Liver (tissue), 9 donors: ENCODE results near the gene DNAH10. TPM values are rescaled to one million over a fixed set of nuclear protein-coding genes. Genes with fewer than 3 reads are reported as not detected.

ENCODE experiments used
- DNase-seq: peaks from one replicate; pipeline ENCODE4 v3.0.0-alpha.2; 2017; ENCODE audit warnings: low spot score
- H3K27ac ChIP-seq, 2 donors: one replicate each; pipeline ENCODE4 v1.7.0; 2013; ENCODE audit warnings: inconsistent platforms in 2 of 2, low read length in 2 of 2, control low read depth in 1 of 2, low read depth in 1 of 2, mild to moderate bottlenecking in 1 of 2
- H3K27me3 ChIP-seq, 4 donors: one replicate each; pipeline versions ENCODE4 v1.6.1 to v1.7.0; 2013; ENCODE audit warnings: low read length in 3 of 4, inconsistent platforms in 1 of 4, mild to moderate bottlenecking in 1 of 4, moderate library complexity in 1 of 4; ENCODE audit not compliant: control insufficient read depth in 4 of 4, insufficient read depth in 4 of 4
- H3K36me3 ChIP-seq, 4 donors: one replicate each; pipeline versions ENCODE4 v1.6.1 to v1.7.0; 2013; ENCODE audit warnings: low read length in 3 of 4, mild to moderate bottlenecking in 3 of 4, low read depth in 1 of 4, moderate library complexity in 1 of 4; ENCODE audit not compliant: control insufficient read depth in 4 of 4, insufficient read depth in 3 of 4
- H3K4me1 ChIP-seq, 4 donors: one replicate each; pipeline versions ENCODE4 v1.6.1 to v1.7.0; 2013; ENCODE audit warnings: low read length in 3 of 4, mild to moderate bottlenecking in 3 of 4, moderate library complexity in 1 of 4; ENCODE audit not compliant: control insufficient read depth in 4 of 4, insufficient read depth in 4 of 4
- H3K4me3 ChIP-seq, 3 donors: one replicate each; pipeline versions ENCODE4 v1.6.1 to v1.7.0; 2013; ENCODE audit warnings: low read length in 3 of 3, control low read depth in 1 of 3, low read depth in 1 of 3, mild to moderate bottlenecking in 1 of 3
- H3K9ac ChIP-seq, 2 donors: one replicate each; pipeline ENCODE4 v1.7.0; 2013; ENCODE audit warnings: low read length in 2 of 2, mild to moderate bottlenecking in 2 of 2, moderate library complexity in 2 of 2, control low read depth in 1 of 2, low read depth in 1 of 2
- H3K9me3 ChIP-seq, 4 donors: one replicate each; pipeline versions ENCODE4 v1.6.1 to v1.7.0; 2013; ENCODE audit warnings: low read length in 3 of 4; ENCODE audit not compliant: control insufficient read depth in 4 of 4
- ATF3 ChIP-seq: IDR thresholded peaks from 2 replicates; pipeline ENCODE4 v1.6.1; 2016; ENCODE audit warnings: antibody characterized with exemption
- CTCF ChIP-seq: fragments of 150-350 bp; IDR thresholded peaks from 2 replicates; pipeline ENCODE4 v1.5.1; 2017; ENCODE audit warnings: improper control_type of control experiment, low read depth, low read length; ENCODE audit not compliant: missing input control
- FOXA2 ChIP-seq: IDR thresholded peaks from 2 replicates; pipeline ENCODE4 v1.6.1; 2016; ENCODE audit warnings: antibody characterized with exemption
- HNF4A ChIP-seq, 2 donors: conservative IDR thresholded peaks; 2 replicates each; pipeline ENCODE4 v1.6.1; 2016; ENCODE audit warnings: antibody characterized with exemption in 2 of 2, mild to moderate bottlenecking in 2 of 2
- JUND ChIP-seq, 2 donors: IDR thresholded peaks; 2 replicates each; pipeline ENCODE4 v1.6.1; 2016; ENCODE audit warnings: antibody characterized with exemption in 2 of 2
- NR2F2 ChIP-seq: IDR thresholded peaks from 2 replicates; pipeline ENCODE4 v1.6.1; 2016; ENCODE audit warnings: antibody characterized with exemption
- RAD21 ChIP-seq, 2 donors: IDR thresholded peaks; 2 replicates each; pipeline ENCODE4 v1.6.1; 2016; ENCODE audit warnings: antibody characterized with exemption in 2 of 2, mild to moderate bottlenecking in 2 of 2
- SP1 ChIP-seq: IDR thresholded peaks from 2 replicates; pipeline ENCODE4 v1.6.1; 2018; ENCODE audit warnings: antibody characterized with exemption, mild to moderate bottlenecking
- YY1 ChIP-seq: IDR thresholded peaks from 2 replicates; pipeline ENCODE4 v1.6.1; 2016; ENCODE audit warnings: antibody characterized with exemption, mild to moderate bottlenecking
- ZBTB33 ChIP-seq: IDR thresholded peaks from 2 replicates; pipeline ENCODE4 v1.6.1; 2016; ENCODE audit warnings: antibody characterized with exemption
- WGBS: extraction: QIAGEN DNeasy Blood & Tissue Kit; methylation state at CpG from one replicate; pipeline ENCODE4 v1.1.7; 2013; 5-methylcytosine and 5-hydroxymethylcytosine counted together
- polyA plus RNA-seq, 2 donors: library from polyadenylated mRNA; stranded (reverse) in 1 of 2; unstranded in 1 of 2; fragments of 200-250 nt in 1 of 2; fragments of >200 nt in 1 of 2; fragmentation: Nextera tagmentation in 1 of 2; extraction: Ambion mirVana in 1 of 2; gene quantifications; one replicate each; pipeline versions ENCODE4 v1.2.1 to v1.2.3, GENCODE V29; 2013 to 2015
- total RNA-seq, 2 donors: library from RNA; depleted of rRNA; stranded (reverse); fragments of >200 nt; gene quantifications; one replicate each; pipeline ENCODE4 v1.2.3, GENCODE V29; 2014
- donor health status: healthy.
- donor health status: healthy.
- donor health status: healthy.
- donor health status: healthy.
- donor health status: healthy.

DNAH10 gene
- total and polyA plus RNA-seq, 4 donors, result 0.05 to 0.47 (median 0.07) TPM

GRCh38 chr12:123951467-123951866, 189.4 kb downstream of the DNAH10 start:
- no peak for TF ChIP-seq RAD21 (IDR thresholded peaks at IDR 0.05)
- no peak for TF ChIP-seq NR2F2
- no peak for TF ChIP-seq FOXA2
- TF ChIP-seq ATF3, result no peak
- no peak for TF ChIP-seq SP1
- Histone ChIP-seq H3K9ac (no peak overlapping the region), H3K36me3 (no peaks in the 10 kb centered on the region), H3K27ac (no peak overlapping the region), H3K4me1 (peaks cover 7 to 21% (median 17%) of the 10 kb centered on the region in 4 donors), H3K27me3 (no peaks in the 10 kb centered on the region), H3K9me3 (no peaks in the 10 kb centered on the region), H3K4me3 (no peak overlapping the region)
- 88% methylated on average over 4 of the region's 4 CpGs for WGBS
- DNase-seq, result no peak

GRCh38 chr12:123952037-123952436, 189.9 kb downstream of the DNAH10 start:
- no peak overlapping the region for H3K27ac ChIP-seq
- 69% methylated on average over 2 of the region's 2 CpGs for WGBS

More at GRCh38 chr12:123952037-123952436, 189.9 kb downstream of the DNAH10 start:
- Histone ChIP-seq H3K27me3 (no peaks in the 10 kb centered on the region), H3K36me3 (no peaks in the 10 kb centered on the region), H3K9ac (no peak overlapping the region), H3K9me3 (no peaks in the 10 kb centered on the region), H3K4me3 (no peak overlapping the region), H3K4me1 (peaks cover 7 to 21% (median 17%) of the 10 kb centered on the region in 4 donors)
- no peak for TF ChIP-seq SP1
- TF ChIP-seq ZBTB33, result no peak
- TF ChIP-seq ATF3, result no peak
- no peak for TF ChIP-seq YY1
- TF ChIP-seq NR2F2, result no peak
- no peak for TF ChIP-seq RAD21 (IDR thresholded peaks at IDR 0.05)
- TF ChIP-seq JUND (IDR thresholded peaks at IDR 0.05), result no peak
- TF ChIP-seq CTCF, result no peak
- TF ChIP-seq HNF4A (conservative IDR thresholded peaks at IDR 0.05), result no peak
- no peak for DNase-seq
